ENCODE results near the gene ASTE1. TPM values are rescaled to one million over a fixed set of nuclear protein-coding genes. Genes with fewer than 3 reads are reported as not detected.

ASTE1 gene
- total RNA-seq (2014; rRNA removed; shearing (Covaris generic)), result 6.8 and 9.1 TPM in 2 replicates

DNA sequence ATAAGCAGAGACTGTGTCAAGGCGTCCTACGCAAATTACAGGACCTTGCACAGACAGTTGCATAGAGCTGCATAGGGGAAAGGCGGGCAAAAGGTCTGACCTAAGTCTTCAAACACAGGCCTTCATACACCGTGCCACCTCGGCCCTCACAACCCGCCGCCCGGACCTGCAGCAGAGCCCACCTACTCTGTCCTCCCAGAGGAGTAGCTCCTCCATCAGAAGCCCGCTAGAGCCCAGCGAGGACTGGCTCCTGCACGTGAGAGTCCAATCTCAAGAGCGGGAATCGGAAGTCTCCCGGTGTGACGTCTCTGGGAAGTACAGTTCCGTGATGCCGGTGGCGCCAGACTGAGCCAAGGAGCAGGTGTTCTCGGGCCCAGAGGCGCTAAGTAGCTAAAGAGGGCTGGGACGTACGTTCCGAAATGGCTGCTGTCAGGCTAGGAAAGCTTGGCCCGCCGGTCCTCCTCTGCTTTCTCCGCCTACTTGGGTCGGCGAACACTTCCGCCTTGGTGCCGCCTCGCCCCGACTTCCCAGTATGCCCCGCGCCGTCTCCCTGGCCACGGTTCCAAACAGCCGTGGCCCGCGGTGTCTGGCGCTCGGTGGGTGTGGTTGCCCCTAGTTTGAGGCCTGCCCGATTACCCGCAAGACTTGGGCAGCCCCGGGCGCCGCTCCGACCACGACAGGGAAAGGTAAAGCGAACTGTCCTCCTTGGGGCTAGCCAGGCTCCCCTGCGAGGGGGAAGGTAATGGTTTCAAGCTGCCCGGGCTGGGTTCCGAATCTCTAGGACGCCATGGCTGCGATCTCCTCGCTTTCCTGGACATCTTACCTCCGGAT is at the start of gene ASTE1, which contains the start of gene NEK11:
Gene ASTE1, minus strand, starts transcription at position 505 of the 831 bp plus-strand sequence. CDS start 1,519 bp downstream, outside the sequence.
Gene NEK11, plus strand, starts transcription at position 557 of the 831 bp plus-strand sequence. CDS start 2,832 bp downstream, outside the sequence.
- peak; percentile 85 for DNase-seq (ENCODE audit: low spot score)

DNA sequence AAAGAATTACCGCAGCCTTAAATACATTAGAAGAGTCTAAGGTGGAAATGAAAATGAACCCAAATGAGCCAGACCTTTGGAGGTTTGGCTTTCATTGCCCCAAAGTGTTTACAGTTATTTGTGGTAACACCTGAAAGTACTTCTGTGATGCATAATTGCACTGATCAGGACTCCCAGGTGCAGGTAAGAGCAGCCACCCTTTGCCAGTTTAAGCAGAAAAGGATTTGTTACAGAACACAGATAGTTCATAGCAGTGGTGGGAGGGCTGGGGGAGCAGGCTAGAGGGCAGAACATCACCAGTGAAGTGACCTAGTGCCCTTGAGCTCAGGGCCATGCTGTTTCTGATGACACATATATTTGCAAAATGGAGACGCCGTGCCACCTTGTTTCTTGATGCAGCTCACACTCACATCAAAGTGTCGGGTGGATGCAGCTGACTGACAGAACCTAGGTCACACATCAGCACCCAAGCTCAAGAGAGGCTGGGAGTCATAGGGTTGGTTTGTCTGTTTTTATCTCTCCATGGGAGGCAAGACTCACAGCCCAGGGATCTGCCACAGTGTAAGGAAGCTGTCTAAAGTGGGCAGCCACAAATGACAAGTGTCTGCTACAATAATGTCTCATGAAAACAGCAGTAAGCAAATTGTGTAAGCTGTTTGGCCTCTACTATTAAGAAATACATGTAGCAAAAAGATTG is 49.2 kb upstream of the ASTE1 start:
- DNase-seq (ENCODE audit: low spot score), result no peak

- DNase-seq (ENCODE audit: low spot score), result peak; percentile 18
These were observed 46.2 kb upstream of the ASTE1 start for GRCh38 chr3:131072845-131073244.

GRCh38 chr3:131072099-131072559 is 45.5 kb upstream of the ASTE1 start:
- DNase-seq (ENCODE audit: low spot score), result peak; percentile 9

GRCh38 chr3:131067983-131068382 is 41.4 kb upstream of the ASTE1 start:
- no peak for DNase-seq (ENCODE audit: low spot score)

DNA sequence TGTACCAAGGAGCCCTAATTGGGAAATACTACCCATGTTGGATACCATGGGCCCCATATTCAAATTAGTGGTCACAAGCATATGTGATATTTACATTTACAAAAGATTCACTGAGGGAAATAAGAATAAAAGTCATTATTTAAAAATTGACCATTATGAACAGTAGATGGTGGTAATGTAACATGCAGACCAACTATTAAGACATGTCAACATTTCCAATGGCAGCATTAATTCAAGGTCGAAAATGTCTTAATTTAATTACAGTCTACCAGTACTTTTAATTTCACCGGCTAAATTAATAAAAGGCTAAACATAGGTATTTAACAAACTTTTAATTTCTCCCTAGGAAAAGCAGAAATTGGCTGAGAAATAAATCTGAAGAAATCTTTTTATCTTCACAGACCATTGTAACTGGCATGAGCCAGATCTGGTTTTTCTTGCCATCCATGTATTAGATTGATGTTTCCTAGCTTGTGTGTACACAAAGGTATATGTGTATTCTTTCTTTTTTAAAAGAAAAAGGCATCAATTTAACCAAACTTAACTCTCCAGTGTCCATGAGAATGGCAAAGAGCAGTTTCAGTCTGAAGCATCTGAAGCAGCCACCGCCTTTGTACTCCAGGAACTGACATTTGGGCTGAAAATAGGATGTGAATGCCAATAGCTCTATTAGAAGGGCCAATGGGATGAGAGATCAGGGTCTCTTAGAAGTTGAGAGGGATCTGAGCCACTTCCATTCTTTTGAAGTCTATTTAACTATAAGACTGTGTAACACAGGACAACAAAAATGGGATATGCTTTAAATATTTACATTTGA is 26.6 kb upstream of the ASTE1 start:
- no peak for DNase-seq (ENCODE audit: low spot score)

- DNase-seq (ENCODE audit: low spot score), result no peak
These were observed 23.4 kb upstream of the ASTE1 start for GRCh38 chr3:131050001-131050400.

DNA sequence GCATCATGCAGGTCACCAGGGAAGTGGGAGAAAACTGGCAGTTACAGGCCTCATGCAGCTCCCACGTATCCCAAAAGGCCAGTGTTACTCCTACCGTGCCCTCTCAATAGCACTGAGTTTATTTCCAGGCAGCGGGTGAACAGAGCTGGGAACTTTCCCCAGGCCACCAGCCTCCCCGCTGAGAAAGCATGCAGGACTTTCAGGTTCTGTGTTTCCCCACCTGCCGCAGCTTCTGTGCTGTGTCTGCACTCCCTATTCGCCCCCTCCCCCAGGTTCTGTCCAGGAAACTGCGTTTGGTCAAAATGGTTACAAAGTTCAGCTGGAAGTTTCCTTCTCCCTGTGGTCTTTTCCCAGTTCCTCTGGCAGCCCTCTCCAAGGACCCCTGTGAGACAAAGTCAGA is 21.4 kb upstream of the ASTE1 start:
- no peak for DNase-seq (ENCODE audit: low spot score)

GRCh38 chr3:131047582-131047981 is 21.0 kb upstream of the ASTE1 start:
- no peak for DNase-seq (ENCODE audit: low spot score)

GRCh38 chr3:131042271-131042985 is 15.8 kb upstream of the ASTE1 start:
- peak; percentile 66 for DNase-seq (ENCODE audit: low spot score)

DNA sequence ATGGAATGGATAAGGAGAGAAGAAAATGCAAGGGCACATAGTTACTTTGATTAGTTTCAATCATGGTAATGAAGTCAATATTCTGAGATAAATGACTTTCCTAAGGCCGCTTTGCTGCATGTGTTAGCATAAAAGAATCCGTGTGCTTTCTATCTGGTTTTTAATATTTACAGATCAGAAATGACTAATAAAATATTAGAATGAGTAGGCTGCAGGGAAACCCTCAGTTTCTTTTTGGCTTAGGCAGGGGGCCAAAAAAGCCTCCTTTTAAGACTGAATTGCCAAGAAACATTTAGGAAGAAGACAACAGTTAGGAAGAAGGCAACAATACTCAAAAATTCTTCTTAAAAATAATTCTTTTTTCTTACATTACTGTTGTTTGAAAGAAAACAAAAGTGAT is 11.7 kb upstream of the ASTE1 start:
- no peak for DNase-seq (ENCODE audit: low spot score)

DNA sequence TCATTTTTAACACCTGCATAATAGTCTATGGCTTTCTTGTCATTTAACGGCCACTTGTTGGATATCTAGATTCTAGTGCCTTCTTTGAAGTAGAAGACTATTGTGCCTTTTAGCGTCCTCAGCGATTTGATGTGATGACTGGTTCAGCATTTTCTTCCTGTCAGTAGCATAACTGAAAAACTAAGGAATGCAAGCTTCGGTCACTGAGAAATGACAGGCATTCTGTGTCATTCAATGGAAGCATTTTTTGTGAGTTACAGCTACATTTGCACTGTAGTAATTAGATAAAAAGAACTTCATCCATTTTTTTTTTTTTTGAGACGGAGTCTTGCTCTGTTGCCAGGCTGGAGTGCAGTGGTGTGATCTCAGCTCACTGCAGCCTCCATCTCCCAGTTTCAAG is 10.4 kb upstream of the ASTE1 start:
- DNase-seq (ENCODE audit: low spot score), result no peak

DNA sequence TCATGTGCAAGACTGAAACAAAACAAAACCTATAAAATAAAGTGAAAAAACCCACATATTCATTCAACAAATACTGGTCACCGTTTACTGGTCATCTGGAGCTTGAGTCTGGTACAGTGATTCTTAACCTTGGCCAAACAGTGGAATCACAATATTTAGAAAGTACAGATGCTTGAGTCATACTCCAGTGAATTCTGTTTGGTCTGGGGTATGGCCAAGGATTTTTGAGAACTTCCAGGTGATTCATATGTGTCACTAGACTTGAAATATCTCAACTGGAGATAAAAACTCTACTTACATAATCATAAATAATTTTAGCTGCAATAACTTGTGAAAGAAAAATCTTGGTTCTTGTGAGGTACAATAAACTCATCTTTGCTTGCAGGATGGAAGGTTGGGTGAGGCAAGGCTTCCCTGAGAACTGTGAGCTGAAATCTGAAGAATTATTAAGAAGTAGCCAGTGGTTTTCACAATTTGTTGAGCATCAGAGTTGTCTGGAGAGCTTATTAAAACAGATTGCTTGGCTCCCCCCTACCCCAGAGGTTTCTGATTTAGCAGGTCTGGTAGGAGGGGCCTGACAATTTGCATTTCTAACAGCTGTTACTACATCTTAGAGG is 9.7 kb upstream of the ASTE1 start:
- DNase-seq (ENCODE audit: low spot score), result no peak

DNA sequence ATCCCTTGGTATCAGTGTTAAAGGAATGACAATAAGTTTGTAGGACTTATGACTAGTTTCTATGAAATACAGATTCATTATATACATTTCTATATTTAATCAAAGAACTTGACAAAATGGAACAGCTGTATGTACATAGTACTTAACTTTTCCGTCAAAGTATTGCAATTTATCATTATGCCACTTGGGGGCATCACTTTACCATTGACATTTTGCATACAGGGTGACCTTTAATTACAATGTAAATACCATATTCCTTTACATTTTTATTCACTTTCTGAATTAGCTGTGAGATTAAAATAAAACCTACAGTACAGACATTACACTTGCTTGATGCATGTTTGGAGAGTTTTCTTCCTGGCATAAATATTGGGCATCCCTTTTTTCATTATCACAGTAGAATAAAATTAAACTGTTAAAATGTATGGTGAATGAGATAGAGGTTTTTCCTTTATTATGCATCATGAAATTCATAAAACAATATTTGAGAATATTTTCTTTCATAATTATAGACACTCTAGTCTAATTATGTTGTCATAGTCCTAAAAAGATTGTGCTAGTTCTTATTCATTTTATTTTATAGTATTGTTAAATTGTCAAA is 7.0 kb upstream of the ASTE1 start:
- DNase-seq (ENCODE audit: low spot score), result peak; percentile 40

DNA sequence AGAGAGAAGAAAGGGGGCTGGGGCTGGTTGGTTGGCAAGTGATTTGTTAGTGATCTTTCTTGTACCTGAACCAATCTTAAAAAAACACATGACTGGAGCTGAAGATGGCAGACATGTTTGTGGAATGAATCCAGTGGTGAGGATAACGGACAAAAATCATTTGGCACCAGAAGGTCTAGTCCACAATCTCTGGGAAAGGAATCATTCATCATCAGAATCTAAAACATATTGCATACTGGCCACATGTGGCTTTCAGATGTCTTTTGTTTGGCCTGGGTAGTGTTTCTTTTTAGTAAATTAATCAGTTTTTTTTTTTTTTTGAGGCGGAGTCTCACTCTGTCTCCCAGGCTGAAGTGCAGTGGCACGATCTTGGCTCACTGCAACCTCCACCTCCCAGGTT is 5.0 kb upstream of the ASTE1 start:
- no peak for DNase-seq (ENCODE audit: low spot score)

- DNase-seq (ENCODE audit: low spot score), result no peak
These were observed 2.2 kb upstream of the ASTE1 start for GRCh38 chr3:131028844-131029243.

DNA sequence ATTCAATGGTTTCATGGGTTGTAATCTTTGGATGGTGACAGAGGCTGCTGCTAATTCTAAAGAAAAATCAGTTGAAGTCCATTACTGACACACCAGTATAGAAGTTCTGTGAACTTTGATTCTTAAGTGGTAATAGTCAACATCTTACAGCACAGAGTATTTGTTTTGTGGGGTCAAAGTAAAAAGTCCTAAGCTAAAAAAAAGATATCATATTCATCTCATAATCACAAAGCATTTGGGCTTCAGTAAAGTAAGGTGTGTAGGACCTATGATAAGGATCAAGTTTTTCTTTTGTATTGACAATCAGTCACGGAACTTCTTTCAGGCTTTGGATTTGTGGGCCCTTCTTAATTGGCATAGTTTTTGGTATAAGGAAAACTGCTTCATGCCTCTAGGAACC is 1.1 kb downstream of the ASTE1 start:
- DNase-seq (ENCODE audit: low spot score), result no peak

GRCh38 chr3:131020122-131020693 is 6.4 kb downstream of the ASTE1 start:
- DNase-seq (ENCODE audit: low spot score), result no peak

DNA sequence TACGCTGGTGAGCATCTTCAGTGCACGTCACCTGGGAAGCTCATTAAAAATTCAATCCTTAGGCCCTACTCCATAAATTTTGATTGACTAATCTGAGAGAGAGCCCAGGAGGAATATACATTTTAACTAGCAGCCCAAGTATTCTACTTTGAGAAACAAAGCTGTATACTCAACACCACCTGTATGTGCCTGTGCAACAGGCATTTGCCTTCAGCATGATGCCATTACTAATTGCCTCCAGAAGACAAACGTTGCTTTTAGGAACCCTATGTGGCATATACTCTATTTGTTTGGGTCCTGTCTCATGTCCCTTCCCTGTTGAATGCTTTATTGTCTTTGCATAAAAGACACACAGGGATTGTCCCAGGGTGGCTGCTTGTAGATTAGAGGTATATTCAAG is 7.7 kb downstream of the ASTE1 start:
- no peak for DNase-seq (ENCODE audit: low spot score)

GRCh38 chr3:131009698-131010097 is 16.9 kb downstream of the ASTE1 start:
- no peak for DNase-seq (ENCODE audit: low spot score)

Data from H4 (cell line).